MCF 10A (cell line): Measurements from ENCODE around the gene ANKRD22. TPM values are rescaled to one million over a fixed set of nuclear protein-coding genes. Genes with fewer than 3 reads are reported as not detected.

Source experiments
- BruUV-seq: library from RNA; stranded (reverse); fragments of 400-500 nt; replicated peaks from 2 replicates; lab custom pipeline; 2021; lab: Mats Ljungman, UMichigan
- CTCF ChIA-PET: fragments of 300-600 bp; sonication (Branson Sonifier 250); formaldehyde crosslinking; extraction: SDS; loops from one replicate; lab custom pipeline; 2021; ENCODE audit warnings: antibody characterized with exemption, inconsistent platforms; lab: Yijun Ruan, JAX
- POLR2A ChIA-PET: fragments of 300-600, 350-650 bp; sonication (Branson Sonifier 250); formaldehyde crosslinking; extraction: SDS; loops from one replicate; lab custom pipeline; 2020; ENCODE audit warnings: antibody characterized with exemption, inconsistent platforms; lab: Yijun Ruan, JAX
- DNase-seq: peaks from one replicate; pipeline ENCODE4 v3.0.0-alpha.2; 2018; ENCODE audit not compliant: unreplicated experiment
- H3K27ac Mint-ChIP-seq: one replicate; pipeline ENCODE4 v1.8.0; 2022; ENCODE audit warnings: mild to moderate bottlenecking, low read depth, mixed read lengths; ENCODE audit not compliant: unreplicated experiment
- H3K27me3 Mint-ChIP-seq: one replicate; pipeline ENCODE4 v1.8.0; 2022; ENCODE audit warnings: mixed read lengths; ENCODE audit not compliant: insufficient read depth, unreplicated experiment
- H3K36me3 Mint-ChIP-seq: one replicate; pipeline ENCODE4 v1.8.0; 2022; ENCODE audit warnings: mild to moderate bottlenecking, moderate library complexity, mixed read lengths; ENCODE audit not compliant: insufficient read depth, unreplicated experiment
- H3K4me1 Mint-ChIP-seq: one replicate; pipeline ENCODE4 v1.8.0; 2022; ENCODE audit warnings: mixed read lengths; ENCODE audit not compliant: insufficient read depth, unreplicated experiment
- H3K4me3 Mint-ChIP-seq: one replicate; pipeline ENCODE4 v1.8.0; 2022; ENCODE audit warnings: mild to moderate bottlenecking, moderate library complexity, mixed read lengths; ENCODE audit not compliant: unreplicated experiment
- H3K9me3 Mint-ChIP-seq: one replicate; pipeline ENCODE4 v1.8.0; 2022; ENCODE audit warnings: mixed read lengths; ENCODE audit not compliant: unreplicated experiment
- intact Hi-C: fragments of 100-400 bp; cut with micrococcal nuclease; formaldehyde crosslinking; loops from 2 replicates; pipeline ENCODE4 v1.14.1; 2022
- total RNA-seq: library from RNA; stranded (reverse); gene quantifications from 2 replicates; pipeline ENCODE4 v1.2.3, GENCODE V29; 2022
- TF ChIP-seq, protein P1 (sequence below): fragments of 200-600 bp; IDR thresholded peaks from one replicate; pipeline ENCODE4 v1.8.0; 2022; ENCODE audit warnings: antibody characterized with exemption, mild to moderate bottlenecking; ENCODE audit not compliant: unreplicated experiment

The ANKRD22 gene
- total RNA-seq, 1 experiment from 2014 or later: 0.26 TPM

DNA sequence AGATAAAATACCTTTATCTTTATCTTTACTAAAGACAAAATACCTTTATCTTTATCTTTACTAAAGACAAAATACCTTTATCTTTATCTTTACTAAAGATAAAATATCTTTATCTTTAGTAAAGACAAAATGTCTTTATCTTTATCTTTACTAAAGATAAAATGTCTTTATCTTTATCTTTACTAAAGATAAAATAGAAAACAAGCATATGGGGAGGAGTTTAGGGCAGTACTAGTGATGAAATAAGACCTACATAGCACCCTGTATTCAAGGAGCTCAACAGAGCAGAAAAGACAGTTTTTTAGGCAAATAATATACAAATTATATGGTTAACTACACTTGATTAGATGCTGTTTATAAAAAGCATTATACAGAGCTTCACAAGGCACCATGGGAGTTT is 19.3 kb downstream of the ANKRD22 start:
- H3K9me3 Mint-ChIP-seq: no peaks in the 10 kb centered on the region

DNA sequence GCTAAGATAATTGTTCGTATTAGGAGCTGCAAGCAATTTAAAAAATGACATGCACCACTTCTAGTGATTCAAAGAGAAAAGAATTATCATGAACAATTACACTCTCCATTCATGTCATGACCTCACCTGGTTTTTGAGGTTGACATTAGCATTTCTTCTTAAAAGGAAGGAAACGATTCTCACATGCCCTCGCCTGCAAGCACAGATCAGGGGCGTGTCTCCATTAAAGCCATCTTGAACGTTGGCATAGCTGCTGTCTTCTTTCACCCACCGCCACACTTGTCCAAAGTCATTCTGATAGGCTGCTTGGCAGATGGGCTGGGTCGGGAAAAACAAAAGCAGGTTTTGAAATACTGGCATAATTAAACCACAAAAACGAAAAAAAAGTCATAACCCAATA is 19.9 kb downstream of the ANKRD22 start:
- ChIA-PET CTCF (interaction anchor here (0.7 to 19.9 kb wide), 6 partner anchors 9 to 528 kb away, joined by 3 to 588 read pairs (median 4); no protein-coding TSS in a partner anchor), POLR2A (interaction anchor here (1.0 to 1.2 kb wide), 3 partner anchors 10 to 159 kb away, joined by 4 read pairs; partner anchors contain the start of gene FAS)
- Mint-ChIP-seq H3K4me3 (no peak overlapping the region), H3K9me3 (no peaks in the 10 kb centered on the region), H3K27me3 (no peaks in the 10 kb centered on the region), H3K4me1 (no peaks in the 10 kb centered on the region), H3K27ac (no peak overlapping the region), H3K36me3 (no peaks in the 10 kb centered on the region)
- TF ChIP-seq, protein P1, sequence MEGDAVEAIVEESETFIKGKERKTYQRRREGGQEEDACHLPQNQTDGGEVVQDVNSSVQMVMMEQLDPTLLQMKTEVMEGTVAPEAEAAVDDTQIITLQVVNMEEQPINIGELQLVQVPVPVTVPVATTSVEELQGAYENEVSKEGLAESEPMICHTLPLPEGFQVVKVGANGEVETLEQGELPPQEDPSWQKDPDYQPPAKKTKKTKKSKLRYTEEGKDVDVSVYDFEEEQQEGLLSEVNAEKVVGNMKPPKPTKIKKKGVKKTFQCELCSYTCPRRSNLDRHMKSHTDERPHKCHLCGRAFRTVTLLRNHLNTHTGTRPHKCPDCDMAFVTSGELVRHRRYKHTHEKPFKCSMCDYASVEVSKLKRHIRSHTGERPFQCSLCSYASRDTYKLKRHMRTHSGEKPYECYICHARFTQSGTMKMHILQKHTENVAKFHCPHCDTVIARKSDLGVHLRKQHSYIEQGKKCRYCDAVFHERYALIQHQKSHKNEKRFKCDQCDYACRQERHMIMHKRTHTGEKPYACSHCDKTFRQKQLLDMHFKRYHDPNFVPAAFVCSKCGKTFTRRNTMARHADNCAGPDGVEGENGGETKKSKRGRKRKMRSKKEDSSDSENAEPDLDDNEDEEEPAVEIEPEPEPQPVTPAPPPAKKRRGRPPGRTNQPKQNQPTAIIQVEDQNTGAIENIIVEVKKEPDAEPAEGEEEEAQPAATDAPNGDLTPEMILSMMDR: no peak
- no TSS peak for BruUV-seq
- intact Hi-C loops: no loop called here
- DNase-seq: no peak

More for the DNA sequence above, 19.3 kb downstream of the ANKRD22 start:
- intact Hi-C loops: no loop called here
- Mint-ChIP-seq H3K36me3 (no peaks in the 10 kb centered on the region), H3K27me3 (no peaks in the 10 kb centered on the region), H3K4me1 (no peaks in the 10 kb centered on the region), H3K4me3 (no peak overlapping the region), H3K27ac (no peak overlapping the region)
- POLR2A ChIA-PET: interaction anchor here (1.0 kb wide), 1 partner anchor 95 kb away, joined by 3 read pairs; no protein-coding TSS in a partner anchor
- BruUV-seq: no TSS peak
- DNase-seq: no peak
- CTCF ChIA-PET: interaction anchor here (0.6 to 19.9 kb wide), 3 partner anchors 8 to 159 kb away, joined by 3 to 588 read pairs (median 66); no protein-coding TSS in a partner anchor
- TF ChIP-seq, protein P1: no peak

DNA sequence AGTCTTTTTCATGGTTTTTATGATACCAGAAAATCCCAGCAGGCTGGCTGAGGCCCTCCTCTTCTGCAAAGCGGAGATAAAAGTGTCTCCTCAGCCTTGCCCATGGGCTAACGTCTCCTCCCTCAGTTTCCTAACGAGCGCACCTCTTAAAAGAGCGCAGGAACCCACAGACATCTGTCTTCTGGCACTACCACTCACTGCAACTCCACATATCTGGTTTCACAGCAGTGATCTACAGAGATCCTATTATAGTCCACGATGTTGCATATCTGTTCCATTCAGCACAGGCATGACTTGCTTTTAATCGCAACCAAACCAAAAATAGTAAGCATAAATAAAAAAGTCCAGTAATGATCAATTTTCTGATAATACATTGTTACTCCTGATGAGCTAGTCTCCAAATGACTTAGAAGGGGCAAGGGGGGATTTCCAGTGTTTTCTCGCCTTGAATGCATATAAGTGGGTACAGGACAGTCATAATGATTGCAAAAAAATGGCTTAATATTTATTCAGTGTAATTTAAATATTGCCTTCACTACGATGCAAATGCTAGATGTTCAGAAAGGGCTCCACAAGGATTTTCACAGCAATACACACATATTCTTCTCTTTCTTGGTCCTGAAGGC is 20.9 kb downstream of the ANKRD22 start:
- Mint-ChIP-seq H3K27ac (no peak overlapping the region), H3K9me3 (no peaks in the 10 kb centered on the region), H3K4me1 (no peaks in the 10 kb centered on the region), H3K4me3 (no peak overlapping the region), H3K27me3 (no peaks in the 10 kb centered on the region), H3K36me3 (no peaks in the 10 kb centered on the region)
- POLR2A ChIA-PET: interaction anchor here (0.6 to 1.2 kb wide), 3 partner anchors 9 to 102 kb away, joined by 3 to 4 read pairs (median 4); no protein-coding TSS in a partner anchor
- intact Hi-C loops: no loop called here
- CTCF ChIA-PET: interaction anchor here (0.7 to 19.9 kb wide), 5 partner anchors 8 to 527 kb away, joined by 3 to 588 read pairs (median 4); no protein-coding TSS in a partner anchor
- TF ChIP-seq, protein P1: no peak
- no TSS peak for BruUV-seq
- no peak for DNase-seq

DNA sequence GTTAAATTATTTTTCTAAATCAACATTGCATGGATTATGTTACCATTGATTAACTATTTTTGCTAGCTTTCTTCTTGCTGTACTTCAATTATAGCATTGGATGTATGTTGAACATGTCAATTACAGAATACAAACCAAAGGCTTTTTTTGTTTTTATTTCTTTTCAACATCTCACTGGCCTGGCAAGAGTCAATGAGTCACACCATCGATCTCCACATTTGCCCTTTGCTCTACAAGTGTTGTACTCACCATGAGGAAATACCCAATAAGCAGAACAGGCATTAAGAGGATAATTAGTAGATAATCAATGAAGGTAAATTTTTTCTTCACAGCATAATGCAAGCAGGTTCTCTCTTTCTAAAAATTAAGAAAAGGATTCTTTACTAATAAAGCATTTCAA is 23.3 kb downstream of the ANKRD22 start:
- Mint-ChIP-seq H3K36me3 (no peaks in the 10 kb centered on the region), H3K27ac (no peak overlapping the region), H3K9me3 (no peaks in the 10 kb centered on the region), H3K4me3 (no peak overlapping the region), H3K27me3 (no peaks in the 10 kb centered on the region), H3K4me1 (no peaks in the 10 kb centered on the region)
- DNase-seq: no peak
- TF ChIP-seq, protein P1: no peak
- BruUV-seq: no TSS peak
- intact Hi-C loops: no loop called here
- ChIA-PET POLR2A (interaction anchor here (0.6 to 1.5 kb wide), 2 partner anchors 23 to 162 kb away, joined by 3 to 4 read pairs; partner anchors contain the start of genes ANKRD22 and FAS), CTCF (interaction anchor here (0.6 to 19.9 kb wide), 2 partner anchors 65 to 102 kb away, joined by 3 to 588 read pairs; no protein-coding TSS in a partner anchor)
